HEK293T (cell line): ENCODE data around the gene UMAD1.

ENCODE experiments used
- ARNT ChIP-seq: fragments of 450-650 bp; IDR thresholded peaks from 2 replicates; pipeline ENCODE4 v1.6.1; 2017; ENCODE audit warnings: mild to moderate bottlenecking
- BHLHE40 ChIP-seq: fragments of 450-650 bp; IDR thresholded peaks from 2 replicates; pipeline ENCODE4 v1.6.1; 2016; ENCODE audit warnings: mild to moderate bottlenecking, moderate library complexity, borderline replicate concordance
- ELF4 ChIP-seq: fragments of 450-650 bp; IDR thresholded peaks from 2 replicates; pipeline ENCODE4 v1.6.1; 2017; ENCODE audit warnings: antibody characterized with exemption
- FOXA1 ChIP-seq: fragments of 450-650 bp; IDR thresholded peaks from 2 replicates; pipeline ENCODE4 v1.6.1; 2016; ENCODE audit warnings: mild to moderate bottlenecking
- FOXK2 ChIP-seq: fragments of 450-650 bp; IDR thresholded peaks from 2 replicates; pipeline ENCODE4 v1.6.1; 2016; ENCODE audit warnings: mild to moderate bottlenecking
- FOXM1 ChIP-seq: fragments of 450-650 bp; IDR thresholded peaks from 2 replicates; pipeline ENCODE4 v1.6.1; 2017; ENCODE audit warnings: mild to moderate bottlenecking, borderline replicate concordance
- L3MBTL2 ChIP-seq: fragments of 450-650 bp; conservative IDR thresholded peaks from 2 replicates; pipeline ENCODE4 v1.6.1; 2016; ENCODE audit warnings: mild to moderate bottlenecking
- SP1 ChIP-seq: fragments of 450-650 bp; IDR thresholded peaks from 2 replicates; pipeline ENCODE4 v1.6.1; 2017
- SUZ12 ChIP-seq: fragments of 450-650 bp; IDR thresholded peaks from 2 replicates; pipeline ENCODE4 v1.6.1; 2016; ENCODE audit warnings: mild to moderate bottlenecking
- TARDBP ChIP-seq: fragments of 450-650 bp; IDR thresholded peaks from 2 replicates; pipeline ENCODE4 v1.6.1; 2016
- TF ChIP-seq, protein P1 (sequence below): fragments of 450-650 bp; IDR thresholded peaks from 2 replicates; pipeline ENCODE4 v1.6.1; 2016

GRCh38 chr7:7816084-7816483 lies 175.5 kb downstream of the UMAD1 start:
- TF ChIP-seq SP1 = no peak
- no peak for TF ChIP-seq ELF4
- TF ChIP-seq, protein P1, sequence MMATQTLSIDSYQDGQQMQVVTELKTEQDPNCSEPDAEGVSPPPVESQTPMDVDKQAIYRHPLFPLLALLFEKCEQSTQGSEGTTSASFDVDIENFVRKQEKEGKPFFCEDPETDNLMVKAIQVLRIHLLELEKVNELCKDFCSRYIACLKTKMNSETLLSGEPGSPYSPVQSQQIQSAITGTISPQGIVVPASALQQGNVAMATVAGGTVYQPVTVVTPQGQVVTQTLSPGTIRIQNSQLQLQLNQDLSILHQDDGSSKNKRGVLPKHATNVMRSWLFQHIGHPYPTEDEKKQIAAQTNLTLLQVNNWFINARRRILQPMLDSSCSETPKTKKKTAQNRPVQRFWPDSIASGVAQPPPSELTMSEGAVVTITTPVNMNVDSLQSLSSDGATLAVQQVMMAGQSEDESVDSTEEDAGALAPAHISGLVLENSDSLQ = no peak
- no peak for TF ChIP-seq BHLHE40
- TF ChIP-seq TARDBP = no peak
- TF ChIP-seq FOXM1 = no peak
- no peak for TF ChIP-seq FOXA1
- no peak for TF ChIP-seq ARNT
- TF ChIP-seq SUZ12 = no peak
- TF ChIP-seq FOXK2 = no peak
- TF ChIP-seq L3MBTL2 = no peak
